ENCODE results near the gene PRM3.

DNA sequence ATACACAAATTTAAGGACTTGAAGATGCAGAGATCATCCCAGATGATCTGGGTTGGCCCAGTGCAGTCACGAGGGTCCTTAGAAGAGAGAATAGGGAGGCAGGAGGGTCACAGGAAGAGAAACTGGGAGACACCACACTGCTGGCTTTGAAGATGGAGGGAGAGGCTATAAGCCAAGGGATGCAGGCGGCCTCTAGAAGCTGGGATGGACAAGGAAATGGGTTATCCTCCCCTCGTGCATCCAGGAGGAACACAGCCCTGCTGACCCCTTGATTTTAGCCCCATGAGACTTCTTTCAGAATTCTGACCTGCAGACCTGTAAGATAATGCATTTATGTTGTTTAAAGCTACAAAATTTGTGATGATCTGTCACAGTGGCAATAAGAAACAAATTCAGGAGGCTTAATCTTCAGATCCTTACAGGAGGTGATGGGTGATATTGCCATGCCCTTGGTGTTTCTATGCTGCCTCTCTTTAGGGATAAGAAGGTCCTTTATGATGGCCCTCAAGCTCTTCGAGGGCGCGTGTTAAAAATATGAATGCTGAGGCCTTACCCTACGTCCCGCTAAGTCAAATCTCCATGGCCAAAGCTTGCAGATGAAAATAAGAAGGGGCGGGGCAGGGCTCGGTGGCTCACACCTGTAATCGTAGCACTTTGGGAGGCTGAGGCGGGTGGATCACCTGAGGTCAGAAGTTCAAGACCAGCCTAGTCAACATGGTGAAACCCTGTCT, 4.3 kb upstream of the PRM3 start:
- TF ChIP-seq ARNT (IDR thresholded peaks at IDR 0.05) (no peak), TARDBP (IDR thresholded peaks at IDR 0.05) (no peak), FOXA1 (IDR thresholded peaks at IDR 0.05) (no peak), BHLHE40 (IDR thresholded peaks at IDR 0.05; ENCODE audit: borderline replicate concordance) (no peak), SP1 (IDR thresholded peaks at IDR 0.05) (no peak), L3MBTL2 (conservative IDR thresholded peaks at IDR 0.05) (no peak)
